Loucy (cell line): ENCODE results near the gene NECAB3.

Source experiments
- EZH2phosphoT487 ChIP-seq: fragments of 200-600 bp; IDR thresholded peaks from 2 replicates; pipeline ENCODE4 v1.6.1; 2018; ENCODE audit warnings: antibody characterized with exemption, mild to moderate bottlenecking, moderate library complexity, borderline replicate concordance
- TF ChIP-seq, protein P1 (sequence below): fragments of 200-600 bp; sonication (generic); conservative IDR thresholded peaks from 2 replicates; pipeline ENCODE4 v1.5.1; 2014; ENCODE audit warnings: mild to moderate bottlenecking, antibody characterized with exemption, low read length

DNA sequence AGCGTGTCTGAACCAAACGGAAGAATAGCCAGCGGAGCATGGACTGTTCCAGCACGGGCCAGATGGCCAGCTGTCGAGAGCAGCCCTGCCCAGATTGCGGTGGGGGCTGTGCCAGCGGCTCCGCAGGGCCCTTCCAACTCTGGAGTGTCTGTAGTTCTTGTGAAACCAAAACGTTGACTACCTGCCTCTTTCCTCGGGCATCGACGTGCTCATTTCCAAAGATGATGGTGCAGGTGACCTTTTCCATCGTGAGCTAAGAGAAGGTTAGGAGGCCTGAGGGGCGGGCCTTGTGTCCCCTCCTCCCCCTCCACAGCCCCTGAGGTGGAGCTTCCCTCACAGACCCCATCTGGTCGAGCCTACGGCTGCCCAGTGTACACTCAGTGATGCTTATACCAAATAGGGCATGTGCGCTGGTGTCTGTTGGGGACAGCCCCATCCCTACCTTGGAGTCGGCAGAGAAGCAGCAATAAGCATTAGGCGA is 25.0 kb downstream of the NECAB3 start:
- TF ChIP-seq, protein P1, sequence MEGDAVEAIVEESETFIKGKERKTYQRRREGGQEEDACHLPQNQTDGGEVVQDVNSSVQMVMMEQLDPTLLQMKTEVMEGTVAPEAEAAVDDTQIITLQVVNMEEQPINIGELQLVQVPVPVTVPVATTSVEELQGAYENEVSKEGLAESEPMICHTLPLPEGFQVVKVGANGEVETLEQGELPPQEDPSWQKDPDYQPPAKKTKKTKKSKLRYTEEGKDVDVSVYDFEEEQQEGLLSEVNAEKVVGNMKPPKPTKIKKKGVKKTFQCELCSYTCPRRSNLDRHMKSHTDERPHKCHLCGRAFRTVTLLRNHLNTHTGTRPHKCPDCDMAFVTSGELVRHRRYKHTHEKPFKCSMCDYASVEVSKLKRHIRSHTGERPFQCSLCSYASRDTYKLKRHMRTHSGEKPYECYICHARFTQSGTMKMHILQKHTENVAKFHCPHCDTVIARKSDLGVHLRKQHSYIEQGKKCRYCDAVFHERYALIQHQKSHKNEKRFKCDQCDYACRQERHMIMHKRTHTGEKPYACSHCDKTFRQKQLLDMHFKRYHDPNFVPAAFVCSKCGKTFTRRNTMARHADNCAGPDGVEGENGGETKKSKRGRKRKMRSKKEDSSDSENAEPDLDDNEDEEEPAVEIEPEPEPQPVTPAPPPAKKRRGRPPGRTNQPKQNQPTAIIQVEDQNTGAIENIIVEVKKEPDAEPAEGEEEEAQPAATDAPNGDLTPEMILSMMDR = no peak
- TF ChIP-seq EZH2phosphoT487 = no peak
